ENCODE measurements around the gene TFF3.

DNA sequence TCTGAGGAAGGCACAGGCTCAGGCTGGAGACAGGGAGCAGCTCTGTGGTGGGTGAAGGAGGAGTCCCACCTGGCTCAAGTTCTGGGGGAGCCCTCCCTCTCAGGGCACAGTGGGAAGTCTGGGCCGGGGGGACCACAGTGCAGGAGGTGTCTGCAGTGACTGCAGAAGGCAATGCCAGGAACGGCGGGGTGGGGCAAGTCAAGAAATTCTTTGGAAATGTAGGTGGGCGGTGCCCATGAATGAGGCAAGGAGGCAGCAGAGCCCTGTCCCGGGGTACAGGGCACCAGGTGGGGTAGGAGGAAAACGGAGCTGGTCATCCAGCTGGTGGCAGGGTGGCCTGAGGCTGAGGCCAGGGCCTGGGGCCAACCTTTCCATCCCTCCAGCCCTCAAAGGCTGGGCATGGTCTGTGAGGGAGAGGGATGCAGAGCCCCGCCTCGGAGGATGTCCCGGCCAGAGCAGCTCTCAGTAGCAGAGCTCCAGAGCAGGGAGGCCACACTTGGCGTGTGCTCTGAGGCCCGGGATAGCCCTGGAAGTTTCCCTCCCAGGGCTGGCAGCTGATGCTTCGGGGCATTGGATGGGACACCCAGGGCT lies 4.7 kb downstream of the TFF3 start:
- TF ChIP-seq, protein P1, sequence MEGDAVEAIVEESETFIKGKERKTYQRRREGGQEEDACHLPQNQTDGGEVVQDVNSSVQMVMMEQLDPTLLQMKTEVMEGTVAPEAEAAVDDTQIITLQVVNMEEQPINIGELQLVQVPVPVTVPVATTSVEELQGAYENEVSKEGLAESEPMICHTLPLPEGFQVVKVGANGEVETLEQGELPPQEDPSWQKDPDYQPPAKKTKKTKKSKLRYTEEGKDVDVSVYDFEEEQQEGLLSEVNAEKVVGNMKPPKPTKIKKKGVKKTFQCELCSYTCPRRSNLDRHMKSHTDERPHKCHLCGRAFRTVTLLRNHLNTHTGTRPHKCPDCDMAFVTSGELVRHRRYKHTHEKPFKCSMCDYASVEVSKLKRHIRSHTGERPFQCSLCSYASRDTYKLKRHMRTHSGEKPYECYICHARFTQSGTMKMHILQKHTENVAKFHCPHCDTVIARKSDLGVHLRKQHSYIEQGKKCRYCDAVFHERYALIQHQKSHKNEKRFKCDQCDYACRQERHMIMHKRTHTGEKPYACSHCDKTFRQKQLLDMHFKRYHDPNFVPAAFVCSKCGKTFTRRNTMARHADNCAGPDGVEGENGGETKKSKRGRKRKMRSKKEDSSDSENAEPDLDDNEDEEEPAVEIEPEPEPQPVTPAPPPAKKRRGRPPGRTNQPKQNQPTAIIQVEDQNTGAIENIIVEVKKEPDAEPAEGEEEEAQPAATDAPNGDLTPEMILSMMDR (IDR thresholded peaks at IDR 0.05), result no peak
- TF ChIP-seq EZH2 (IDR thresholded peaks at IDR 0.05) (no peak), EZH2phosphoT487 (IDR thresholded peaks at IDR 0.05) (no peak)
